Measurements from ENCODE around the gene DESI2.

DNA sequence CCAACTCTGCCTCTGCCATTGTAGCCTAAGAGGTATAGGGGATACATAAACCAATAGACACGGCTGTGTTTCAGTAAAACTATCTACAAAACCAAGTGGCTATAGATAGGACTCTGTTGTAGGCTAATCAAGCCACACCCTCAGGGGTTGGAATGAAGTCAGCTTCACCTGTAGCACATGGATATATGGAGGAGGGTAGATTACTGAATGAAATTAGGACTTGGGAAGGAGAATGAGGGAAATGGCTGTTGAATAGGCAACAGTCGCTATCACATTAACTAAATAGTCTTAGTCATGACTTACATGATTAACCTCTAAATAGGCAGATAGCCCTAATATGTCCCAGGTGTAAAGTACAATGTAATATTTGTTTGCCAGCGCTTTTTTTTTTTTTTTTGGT lies 49.7 kb downstream of the DESI2 start:
- TF ChIP-seq, protein P1, sequence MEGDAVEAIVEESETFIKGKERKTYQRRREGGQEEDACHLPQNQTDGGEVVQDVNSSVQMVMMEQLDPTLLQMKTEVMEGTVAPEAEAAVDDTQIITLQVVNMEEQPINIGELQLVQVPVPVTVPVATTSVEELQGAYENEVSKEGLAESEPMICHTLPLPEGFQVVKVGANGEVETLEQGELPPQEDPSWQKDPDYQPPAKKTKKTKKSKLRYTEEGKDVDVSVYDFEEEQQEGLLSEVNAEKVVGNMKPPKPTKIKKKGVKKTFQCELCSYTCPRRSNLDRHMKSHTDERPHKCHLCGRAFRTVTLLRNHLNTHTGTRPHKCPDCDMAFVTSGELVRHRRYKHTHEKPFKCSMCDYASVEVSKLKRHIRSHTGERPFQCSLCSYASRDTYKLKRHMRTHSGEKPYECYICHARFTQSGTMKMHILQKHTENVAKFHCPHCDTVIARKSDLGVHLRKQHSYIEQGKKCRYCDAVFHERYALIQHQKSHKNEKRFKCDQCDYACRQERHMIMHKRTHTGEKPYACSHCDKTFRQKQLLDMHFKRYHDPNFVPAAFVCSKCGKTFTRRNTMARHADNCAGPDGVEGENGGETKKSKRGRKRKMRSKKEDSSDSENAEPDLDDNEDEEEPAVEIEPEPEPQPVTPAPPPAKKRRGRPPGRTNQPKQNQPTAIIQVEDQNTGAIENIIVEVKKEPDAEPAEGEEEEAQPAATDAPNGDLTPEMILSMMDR (IDR thresholded peaks at IDR 0.05) = no peak
- no peak for TF ChIP-seq POLR2A (IDR thresholded peaks at IDR 0.05)

Data from prostate gland (tissue), 2 donors.